Uterus (tissue), 2 donors: ENCODE data around the gene NUDT5.

Experiments used
- POLR2A ChIP-seq, 2 donors: fragments of 450-650 bp; IDR thresholded peaks; one replicate each; pipeline ENCODE4 v1.6.1; 2016; ENCODE audit warnings: antibody characterized with exemption in 2 of 2, mild to moderate bottlenecking in 1 of 2, moderate library complexity in 1 of 2
- TF ChIP-seq, protein P1 (sequence below), 4 experiments: fragments of 200-600 bp in 2 of 4; fragments of 450-650 bp in 2 of 4; sonication (generic) in 2 of 4; IDR thresholded peaks; one replicate each; pipeline ENCODE4 v1.5.1; 2016 to 2019; ENCODE audit warnings: antibody characterized with exemption in 4 of 4, mild to moderate bottlenecking in 2 of 4, moderate library complexity in 1 of 4

DNA sequence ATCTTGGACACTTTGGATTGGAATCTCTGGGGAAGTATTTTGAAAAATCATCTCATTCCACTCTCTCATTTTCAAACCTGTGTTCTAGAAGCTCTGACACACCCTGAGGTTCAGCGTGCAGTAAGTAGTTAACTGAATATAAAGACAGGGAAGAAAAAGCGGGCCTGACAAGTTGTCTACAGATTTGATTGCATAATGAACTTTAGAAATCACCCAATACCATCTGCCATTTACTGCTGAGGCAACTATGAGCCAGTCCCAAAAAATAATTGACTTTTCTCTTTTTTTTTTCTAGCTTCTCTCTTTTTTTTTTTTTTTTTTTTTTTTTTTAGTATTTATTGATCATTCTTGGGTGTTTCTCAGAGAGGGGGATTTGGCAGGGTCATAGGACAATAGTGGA lies 29.8 kb upstream of the NUDT5 start:
- no peak for TF ChIP-seq POLR2A (IDR thresholded peaks at IDR 0.05)
- TF ChIP-seq, protein P1, sequence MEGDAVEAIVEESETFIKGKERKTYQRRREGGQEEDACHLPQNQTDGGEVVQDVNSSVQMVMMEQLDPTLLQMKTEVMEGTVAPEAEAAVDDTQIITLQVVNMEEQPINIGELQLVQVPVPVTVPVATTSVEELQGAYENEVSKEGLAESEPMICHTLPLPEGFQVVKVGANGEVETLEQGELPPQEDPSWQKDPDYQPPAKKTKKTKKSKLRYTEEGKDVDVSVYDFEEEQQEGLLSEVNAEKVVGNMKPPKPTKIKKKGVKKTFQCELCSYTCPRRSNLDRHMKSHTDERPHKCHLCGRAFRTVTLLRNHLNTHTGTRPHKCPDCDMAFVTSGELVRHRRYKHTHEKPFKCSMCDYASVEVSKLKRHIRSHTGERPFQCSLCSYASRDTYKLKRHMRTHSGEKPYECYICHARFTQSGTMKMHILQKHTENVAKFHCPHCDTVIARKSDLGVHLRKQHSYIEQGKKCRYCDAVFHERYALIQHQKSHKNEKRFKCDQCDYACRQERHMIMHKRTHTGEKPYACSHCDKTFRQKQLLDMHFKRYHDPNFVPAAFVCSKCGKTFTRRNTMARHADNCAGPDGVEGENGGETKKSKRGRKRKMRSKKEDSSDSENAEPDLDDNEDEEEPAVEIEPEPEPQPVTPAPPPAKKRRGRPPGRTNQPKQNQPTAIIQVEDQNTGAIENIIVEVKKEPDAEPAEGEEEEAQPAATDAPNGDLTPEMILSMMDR (IDR thresholded peaks at IDR 0.05): no peak
